Keratinocyte (primary cell): Measurements from ENCODE around the gene SLC15A3. TPM values are rescaled to one million over a fixed set of nuclear protein-coding genes. Genes with fewer than 3 reads are reported as not detected.

Experiments
- DNase-seq: peaks from one replicate; pipeline ENCODE4 v3.0.0-alpha.2; 2011; ENCODE audit warnings: low read depth, missing footprints, low spot score
- FAIRE-seq: peaks from 2 replicates; lab custom pipeline; 2011; peaks lifted over from hg19 to GRCh38; lab: Jason Lieb, UNC
- H2AFZ ChIP-seq: 2 replicates; pipeline ENCODE4 v1.6.0; 2012; ENCODE audit warnings: low read length, control low read depth, inconsistent platforms; ENCODE audit not compliant: control insufficient read depth
- H3K27ac ChIP-seq: 2 replicates; pipeline ENCODE4 v1.5.1; 2011; ENCODE audit warnings: low read length; ENCODE audit not compliant: control insufficient read depth, insufficient read depth
- H3K27me3 ChIP-seq: 3 replicates; pipeline ENCODE4 v1.6.0; 2011; ENCODE audit warnings: low read length; ENCODE audit not compliant: control insufficient read depth, insufficient read depth; ENCODE audit errors: extremely low read depth
- H3K36me3 ChIP-seq, 2 experiments: 2 replicates in 1 of 2; 3 replicates in 1 of 2; pipeline ENCODE4 v1.5.1; 2011; ENCODE audit warnings: low read length in 2 of 2, mild to moderate bottlenecking in 1 of 2; ENCODE audit not compliant: control insufficient read depth in 2 of 2, insufficient read depth in 2 of 2; ENCODE audit errors: extremely low read depth in 1 of 2
- H3K4me1 ChIP-seq: 3 replicates; pipeline ENCODE4 v1.5.1; 2011; ENCODE audit warnings: low read length; ENCODE audit not compliant: control insufficient read depth, insufficient read depth; ENCODE audit errors: extremely low read depth
- H3K4me2 ChIP-seq: 3 replicates; pipeline ENCODE4 v1.6.0; 2011; ENCODE audit warnings: low read depth, low read length; ENCODE audit not compliant: control insufficient read depth, insufficient read depth; ENCODE audit errors: extremely low read depth
- H3K4me3 ChIP-seq, 3 experiments: fragments of 200-600 bp in 1 of 3; sonication (generic) in 1 of 3; 2 replicates in 2 of 3; 3 replicates in 1 of 3; pipeline ENCODE4 v1.5.1; 2011 to 2016; ENCODE audit warnings: low read length in 3 of 3, mild to moderate bottlenecking in 3 of 3, control low read depth in 2 of 3, inconsistent platforms in 1 of 3, low read depth in 1 of 3, mixed read lengths in 1 of 3, mixed run types in 1 of 3, moderate library complexity in 1 of 3; ENCODE audit not compliant: control insufficient read depth in 2 of 3, insufficient read depth in 2 of 3; ENCODE audit errors: extremely low read depth in 1 of 3
- H3K79me2 ChIP-seq: 2 replicates; pipeline ENCODE4 v1.6.0; 2012; ENCODE audit warnings: low read length; ENCODE audit not compliant: control insufficient read depth, insufficient read depth
- H3K9ac ChIP-seq: 3 replicates; pipeline ENCODE4 v1.6.0; 2011; ENCODE audit warnings: low read length; ENCODE audit not compliant: control insufficient read depth, insufficient read depth; ENCODE audit errors: extremely low read depth
- H3K9me1 ChIP-seq: 3 replicates; pipeline ENCODE4 v1.6.0; 2011; ENCODE audit warnings: low read length; ENCODE audit not compliant: control insufficient read depth, insufficient read depth; ENCODE audit errors: extremely low read depth
- H3K9me3 ChIP-seq: 2 replicates; pipeline ENCODE4 v1.5.1; 2012; ENCODE audit warnings: low read depth, low read length; ENCODE audit not compliant: control insufficient read depth
- H4K20me1 ChIP-seq: 3 replicates; pipeline ENCODE4 v1.6.0; 2011; ENCODE audit warnings: low read length; ENCODE audit not compliant: control insufficient read depth, insufficient read depth; ENCODE audit errors: extremely low read depth
- CTCF ChIP-seq, 3 experiments: IDR thresholded peaks in 1 of 3; conservative IDR thresholded peaks in 1 of 3; optimal IDR thresholded peaks in 1 of 3; 2 replicates in 2 of 3; 3 replicates in 1 of 3; pipeline versions ENCODE3 to v1.5.1; 2011; ENCODE audit warnings: low read length in 3 of 3, mild to moderate bottlenecking in 3 of 3, moderate library complexity in 2 of 3, control low read depth in 1 of 3, inconsistent platforms in 1 of 3; ENCODE audit not compliant: insufficient read depth in 2 of 3; ENCODE audit errors: extremely low read depth in 1 of 3
- EZH2 ChIP-seq: IDR thresholded peaks from one replicate; pipeline ENCODE4 v1.6.1; 2012; ENCODE audit warnings: inconsistent platforms, mild to moderate bottlenecking, low read length, moderate library complexity
- dilution Hi-C: fragments of 300-500 bp; cut with MboI; formaldehyde crosslinking; loops from one replicate; pipeline ENCODE4 v1.7.0; 2020; ENCODE audit warnings: low sequenced_read_pairs; ENCODE audit not compliant: extremely low pct_ligation_motif_present
- polyA plus RNA-seq, 5 experiments: library from polyadenylated mRNA; depleted of rRNA in 3 of 5; stranded (reverse) in 3 of 5; stranded (forward) in 1 of 5; unstranded in 1 of 5; fragments of >200 nt; gene quantifications; 1 replicate in 1 of 5; 2 replicates in 3 of 5; 3 replicates in 1 of 5; pipeline versions ENCODE4 v1.2.1 to v1.2.3, GENCODE V29; 2011 to 2012; ENCODE audit warnings: missing spikeins in 2 of 5, low read depth in 1 of 5, low replicate concordance in 1 of 5

The SLC15A3 gene
- polyA plus RNA-seq, 1 donor (not counting 4 experiments of a cell fraction or from before 2014, with no cell fraction given) = 1.0 TPM

- Histone ChIP-seq H2AFZ (peak within 1 kb of the TSS; percentile 56), H3K27ac (peak within 1 kb of the TSS; percentile 75), H3K9me1 (peaks cover 2% of the 10 kb centered on the region), H3K36me3 (peaks cover 18 to 32% of the 10 kb centered on the region in 2 experiments), H3K4me2 (peak within 1 kb of the TSS; percentile 70), H3K4me3 (peak within 1 kb of the TSS; percentile 74 to 91 (median 90)), H3K79me2 (peaks cover 7% of the 10 kb centered on the region), H3K27me3 (no peaks in the 10 kb centered on the region), H3K9me3 (no peaks in the 10 kb centered on the region), H3K9ac (peak within 1 kb of the TSS; percentile 84), H4K20me1 (peaks cover 2% of the 10 kb centered on the region), H3K4me1 (peaks cover 22% of the 10 kb centered on the region)
- no peak for TF ChIP-seq EZH2
- no peak for TF ChIP-seq CTCF (optimal IDR thresholded peaks at IDR 0.05 in 1 of 3, IDR thresholded peaks at IDR 0.05 in 1 of 3, conservative IDR thresholded peaks at IDR 0.05 in 1 of 3; ENCODE audit: extremely low read depth in 1 of 3, insufficient read depth in 2 of 3, low read length in 3 of 3)
- FAIRE-seq (no peak), DNase-seq (no peak)
- dilution Hi-C loops = no loop called here
These were observed 27.7 kb downstream of the SLC15A3 start, which contains the start of gene TMEM132A for GRCh38 chr11:60924110-60924905. TSS of gene TMEM132A (plus strand) at chr11:60924460. CDS start at chr11:60924634, 174 bp downstream.

GRCh38 chr11:60923800-60924109 is 28.2 kb downstream of the SLC15A3 start:
- TF ChIP-seq CTCF (optimal IDR thresholded peaks at IDR 0.05 in 1 of 3, IDR thresholded peaks at IDR 0.05 in 1 of 3, conservative IDR thresholded peaks at IDR 0.05 in 1 of 3; ENCODE audit: extremely low read depth in 1 of 3, insufficient read depth in 2 of 3, low read length in 3 of 3) (no peak), EZH2 (no peak)
- DNase-seq (no peak), FAIRE-seq (no peak)
- Histone ChIP-seq H3K9me3 (no peaks in the 10 kb centered on the region), H3K4me1 (peaks cover 28% of the 10 kb centered on the region), H3K27ac (peak overlapping the region; percentile 75), H3K36me3 (peaks cover 19 to 27% of the 10 kb centered on the region in 2 experiments), H4K20me1 (peaks cover 2% of the 10 kb centered on the region), H3K4me2 (peak overlapping the region; percentile 70), H2AFZ (peak overlapping the region; percentile 56), H3K27me3 (no peaks in the 10 kb centered on the region), H3K9ac (peak overlapping the region; percentile 84), H3K79me2 (peaks cover 9% of the 10 kb centered on the region), H3K9me1 (peaks cover 2% of the 10 kb centered on the region), H3K4me3 (peak overlapping the region in 1 of 3 experiments; percentile 90)
- dilution Hi-C loops = no loop called here
